Renal cortical epithelial cell (primary cell): ENCODE results near the gene PCGF3. TPM values are rescaled to one million over a fixed set of nuclear protein-coding genes. Genes with fewer than 3 reads are reported as not detected.
"Not testable (repeated sequence)": the region's sequence is repeated elsewhere in the genome, so short reads cannot be mapped to it uniquely, and the experiment has no call there.

Source experiments
- DNase-seq: peaks from one replicate; pipeline ENCODE4 v3.0.0-alpha.2; 2011; ENCODE audit warnings: low read depth
- total RNA-seq: library from RNA; depleted of rRNA; stranded (reverse); fragments of >200 nt; gene quantifications from 2 replicates; pipeline ENCODE4 v1.2.3, GENCODE V29; 2014

The PCGF3 gene
- total RNA-seq, 1 donor from 2014 or later, result 86.6 TPM

DNA sequence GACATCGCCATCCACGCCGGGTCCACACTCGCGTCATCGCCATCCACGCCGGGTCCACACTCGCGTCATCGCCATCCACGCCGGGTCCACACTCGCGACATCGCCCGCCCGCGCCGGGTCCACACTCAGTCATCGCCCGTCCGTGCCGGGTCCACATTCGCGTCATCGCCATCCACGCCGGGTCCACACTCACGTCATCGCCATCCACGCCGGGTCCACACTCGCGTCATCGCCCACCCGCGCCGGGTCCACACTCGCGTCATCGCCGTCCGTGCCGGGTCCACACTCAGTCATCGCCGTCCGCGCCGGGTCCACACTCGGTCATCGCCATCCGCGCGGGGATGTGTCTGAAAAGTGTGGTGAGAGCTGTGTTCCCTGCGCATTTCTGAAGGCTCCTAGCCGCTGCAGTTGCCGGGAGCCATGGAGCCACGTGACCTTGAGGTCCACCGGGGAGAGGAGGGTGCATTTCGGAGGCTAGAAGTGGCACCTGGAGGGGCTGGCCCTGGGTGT, 17.3 kb downstream of the PCGF3 start:
- DNase-seq, result no peak

DNA sequence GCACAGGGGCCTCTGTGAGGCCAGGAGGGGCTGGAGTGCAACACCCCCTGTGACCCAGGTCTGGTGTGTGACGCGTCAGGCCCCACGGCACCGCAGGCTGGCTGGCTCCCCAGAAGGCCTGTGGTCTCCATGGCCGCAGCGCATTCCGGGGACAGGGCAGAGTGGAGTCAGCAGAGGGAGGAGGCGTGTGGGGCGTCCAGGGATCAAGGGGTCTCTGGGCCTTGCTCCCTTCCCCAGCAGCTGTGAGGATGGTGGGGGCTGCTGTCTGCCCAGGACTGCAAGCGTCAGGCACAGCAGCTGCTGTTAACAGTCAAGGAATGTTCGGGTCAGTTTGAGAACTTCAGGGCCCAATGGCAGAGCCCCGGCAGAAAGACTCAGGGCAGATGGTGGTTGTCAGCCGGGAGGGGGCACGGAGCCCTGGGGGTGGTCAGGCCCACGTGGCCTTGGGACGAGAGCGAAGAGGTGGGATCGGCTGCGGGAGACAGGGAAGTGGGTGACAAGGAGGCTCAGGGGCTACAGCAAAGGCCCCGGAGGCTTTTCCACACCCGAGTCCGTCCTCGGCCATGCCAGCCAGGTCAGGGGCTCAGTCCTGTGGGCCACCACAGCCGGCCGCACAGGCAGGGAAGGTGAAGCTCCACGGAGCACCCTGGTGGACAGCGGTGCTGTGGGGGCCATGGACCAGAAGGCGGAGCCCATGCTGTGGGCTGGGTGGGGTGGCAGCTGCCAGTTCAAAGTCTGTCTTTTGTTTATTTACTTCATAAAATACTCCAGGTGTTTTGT, 18.3 kb downstream of the PCGF3 start:
- no peak for DNase-seq

DNA sequence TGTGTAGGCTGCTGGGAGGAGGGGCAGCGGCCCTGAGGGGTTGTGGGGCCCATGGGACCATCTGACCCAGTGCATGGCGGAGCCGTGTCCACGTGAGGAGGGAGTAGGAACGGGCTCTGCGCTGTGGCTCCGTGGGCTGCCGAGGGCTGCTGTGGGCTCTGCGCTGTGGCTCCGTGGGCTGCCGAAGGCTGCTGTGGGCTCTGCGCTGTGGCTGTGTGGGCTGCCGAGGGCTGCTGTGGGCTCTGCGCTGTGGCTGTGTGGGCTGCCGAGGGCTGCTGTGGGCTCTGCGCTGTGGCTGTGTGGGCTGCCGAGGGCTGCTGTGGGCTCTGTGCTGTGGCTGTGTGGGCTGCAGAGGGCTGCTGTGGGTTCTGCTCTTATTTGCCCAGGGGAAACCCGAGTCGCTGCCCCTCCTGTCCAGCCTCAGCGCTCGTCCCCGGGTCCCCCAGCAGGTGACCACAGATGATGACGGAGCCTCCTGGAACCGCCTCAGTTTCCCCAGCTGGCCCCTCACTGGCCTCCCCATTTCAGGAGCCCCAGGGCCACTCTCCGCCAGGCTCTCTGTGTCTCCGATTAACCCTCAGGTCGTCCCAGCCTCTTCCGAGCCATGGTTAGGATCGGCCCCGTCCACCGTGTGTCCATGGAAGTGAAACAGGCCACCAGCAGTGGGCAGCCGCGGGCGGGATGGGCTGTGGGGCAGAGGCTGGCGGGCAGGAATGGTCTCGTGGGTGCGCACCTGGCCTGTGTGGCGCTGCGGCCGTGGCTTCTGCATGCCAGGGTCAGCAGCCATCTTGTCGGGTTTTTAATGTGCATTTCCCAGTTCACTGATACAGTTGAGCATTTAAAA, 20.0 kb downstream of the PCGF3 start:
- DNase-seq, result no peak

DNA sequence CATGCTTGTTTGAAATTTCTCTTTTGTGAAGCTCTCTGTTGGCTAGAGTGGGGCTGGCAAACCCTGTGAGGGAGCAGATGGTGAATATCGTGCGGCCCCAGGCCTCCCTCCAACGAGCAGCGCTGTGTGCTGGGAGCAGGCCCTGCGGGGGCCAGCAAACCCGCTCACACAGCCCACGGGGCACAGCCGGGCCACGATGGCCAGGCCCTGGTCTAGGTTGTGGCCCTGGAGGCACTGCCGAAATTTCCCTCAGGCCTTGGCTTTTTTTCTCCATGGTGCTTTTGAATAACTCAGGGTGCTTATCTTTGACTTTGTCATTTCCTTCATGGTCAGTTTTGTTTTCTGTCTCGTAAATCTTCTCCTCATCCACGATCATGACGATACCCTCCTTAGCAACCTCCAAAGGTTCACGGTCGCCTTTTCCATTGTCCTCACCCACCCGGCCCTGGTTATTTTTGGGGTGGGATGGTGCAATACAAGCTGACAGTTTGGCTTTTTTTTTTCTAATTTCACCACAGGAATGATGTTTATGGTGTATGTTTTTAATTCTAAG, 20.7 kb downstream of the PCGF3 start:
- DNase-seq, result no peak

DNA sequence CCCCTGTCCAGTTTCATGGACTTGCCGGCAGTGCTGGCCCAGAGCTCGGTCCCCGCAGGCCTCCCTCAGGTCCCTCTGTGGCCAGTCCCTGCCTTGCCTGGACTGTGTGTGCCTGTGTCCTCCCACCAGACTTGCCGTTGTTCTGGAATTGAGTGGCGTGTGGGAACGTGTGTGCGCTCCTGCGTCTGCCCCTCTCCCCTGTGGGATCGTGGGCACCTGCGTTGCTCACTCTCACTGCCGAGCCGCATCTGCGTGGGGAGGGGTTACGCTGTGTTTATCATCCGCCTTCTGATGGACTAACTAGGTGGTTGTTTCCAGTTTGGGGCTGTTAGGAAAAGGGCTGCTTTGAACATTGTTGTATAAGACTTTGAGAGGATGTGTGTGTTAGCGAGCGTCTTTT, 21.2 kb downstream of the PCGF3 start:
- DNase-seq, result no peak

DNA sequence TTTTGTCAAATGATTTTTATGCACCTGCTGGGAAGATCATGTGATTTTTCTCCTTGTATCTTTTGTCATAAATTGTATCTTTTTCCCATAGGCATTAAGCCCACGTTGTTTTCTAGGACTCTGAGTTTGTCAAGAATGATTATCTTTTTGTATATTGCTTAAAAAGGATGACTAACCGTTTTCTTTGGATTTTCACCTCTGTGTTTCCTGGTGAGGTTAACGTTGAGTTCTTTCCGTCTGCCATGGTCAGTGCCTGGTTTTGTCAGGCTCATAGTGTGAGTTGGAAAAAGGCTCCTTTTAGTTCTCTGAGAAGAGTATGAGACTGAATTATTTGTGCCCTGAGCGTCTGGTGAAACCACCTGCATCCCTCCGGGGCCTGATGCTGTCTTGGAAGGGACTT, 21.9 kb downstream of the PCGF3 start:
- DNase-seq, result peak; percentile 36

DNA sequence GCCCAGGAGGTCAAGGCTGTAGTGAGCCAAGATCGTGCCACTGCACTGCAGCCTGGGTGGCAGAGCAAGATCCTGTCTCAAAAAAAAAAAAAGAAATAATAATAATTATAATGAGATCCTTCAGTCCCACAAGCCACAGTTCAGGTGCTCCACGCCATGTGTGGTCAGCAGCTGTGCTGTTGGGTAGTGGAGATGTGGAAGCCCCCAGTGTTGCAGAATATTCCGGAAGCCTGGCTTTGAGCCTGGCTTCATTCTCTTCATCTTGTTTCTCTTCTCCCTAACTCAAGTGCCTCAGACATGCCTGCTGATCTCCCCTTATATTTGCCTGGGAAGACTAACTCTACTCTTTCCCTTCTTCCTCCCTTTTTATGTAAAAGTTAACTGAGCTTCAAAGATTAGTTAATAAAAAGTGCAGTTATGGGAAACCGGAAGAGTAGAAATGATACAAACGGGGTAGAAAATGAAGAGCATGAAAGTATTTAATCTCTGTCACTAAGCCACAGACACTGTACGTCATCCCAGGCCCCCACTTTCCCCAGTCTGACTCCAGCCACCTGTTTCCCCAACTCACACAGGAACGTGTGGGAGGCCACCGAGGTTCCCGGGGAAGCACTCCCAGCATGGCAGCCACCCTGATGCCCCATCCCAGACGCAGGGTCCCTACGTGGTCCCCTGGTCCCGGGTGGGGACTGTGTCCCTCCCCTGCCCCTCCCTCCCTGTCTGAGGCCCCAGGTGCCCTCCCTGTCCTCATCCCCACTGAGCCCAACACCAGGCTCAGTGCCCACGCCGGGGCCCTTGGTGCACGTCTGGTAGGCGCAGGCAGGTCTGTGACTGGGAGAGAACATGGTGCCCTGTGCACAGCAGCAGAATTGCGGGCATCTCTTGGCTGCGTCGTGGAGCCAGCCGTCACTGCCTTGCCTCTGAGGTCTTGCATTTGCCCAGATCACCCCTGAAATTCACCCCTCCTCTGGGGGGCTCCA, 24.0 kb downstream of the PCGF3 start:
- no peak for DNase-seq

DNA sequence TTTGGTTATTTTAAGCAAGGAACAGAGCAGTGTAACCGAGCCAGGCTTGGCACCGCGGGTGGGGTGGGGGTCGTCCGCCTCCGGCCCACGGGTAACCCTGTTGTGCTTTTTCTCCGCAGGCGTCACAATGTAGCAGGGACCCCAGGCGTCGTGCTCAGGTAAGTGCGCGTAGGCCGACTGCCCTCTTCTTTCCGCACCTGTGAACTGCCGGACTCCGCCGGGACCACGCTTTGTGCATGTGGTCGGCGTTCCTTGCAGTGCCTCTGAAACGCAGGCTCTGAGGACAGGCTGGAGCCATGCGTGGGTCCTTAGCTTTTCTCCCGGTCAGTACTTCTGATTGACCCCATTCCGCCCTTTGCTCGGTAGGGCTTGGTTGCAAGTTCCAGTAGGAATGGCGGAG, 24.9 kb downstream of the PCGF3 start:
- no peak for DNase-seq

DNA sequence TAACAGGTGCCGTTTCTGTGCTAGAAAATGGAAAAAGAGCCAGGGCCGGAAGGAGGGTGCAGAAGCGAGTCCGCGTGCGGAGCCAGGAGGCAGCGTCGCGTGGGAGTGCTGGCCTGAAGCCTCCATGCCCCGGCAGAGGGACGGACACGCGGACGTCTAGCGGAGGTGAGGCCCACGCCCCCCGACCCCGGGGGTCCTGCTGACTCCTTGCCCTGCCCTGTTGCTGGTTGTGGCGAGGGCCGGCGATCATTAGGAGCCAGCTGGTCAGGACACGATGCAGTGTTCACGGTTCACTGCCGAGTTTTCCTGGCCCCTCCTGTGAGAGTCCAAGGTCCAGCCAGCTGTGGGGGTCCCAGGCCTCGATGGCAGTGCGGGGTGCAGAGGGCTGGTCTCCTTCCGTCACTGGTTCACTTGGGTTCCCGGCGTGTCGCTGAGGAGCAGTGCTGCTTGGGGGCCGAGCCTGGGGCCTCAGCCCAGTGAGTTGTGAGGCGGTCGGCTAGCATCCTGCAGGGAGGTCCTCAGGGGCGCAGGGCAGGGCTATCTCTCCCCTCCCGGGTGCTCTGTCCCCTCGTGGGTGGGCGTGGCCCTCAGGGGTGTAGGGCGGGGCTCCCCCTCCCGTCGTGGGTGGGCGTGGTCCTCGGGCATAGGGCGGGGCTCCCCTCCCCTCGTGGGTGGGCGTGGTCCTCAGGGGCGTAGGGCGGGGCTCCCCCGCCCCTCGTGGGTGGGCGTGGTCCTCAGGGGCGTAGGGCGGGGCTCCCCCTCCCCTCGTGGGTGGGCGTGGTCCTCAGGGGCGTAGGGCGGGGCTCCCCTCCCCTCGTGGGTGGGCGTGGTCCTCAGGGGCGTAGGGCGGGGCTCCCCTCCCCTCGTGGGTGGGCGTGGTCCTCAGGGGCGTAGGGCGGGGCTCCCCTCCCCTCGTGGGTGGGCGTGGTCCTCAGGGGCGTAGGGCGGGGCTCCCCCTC, 25.6 kb downstream of the PCGF3 start:
- DNase-seq, result not testable (repeated sequence)

DNA sequence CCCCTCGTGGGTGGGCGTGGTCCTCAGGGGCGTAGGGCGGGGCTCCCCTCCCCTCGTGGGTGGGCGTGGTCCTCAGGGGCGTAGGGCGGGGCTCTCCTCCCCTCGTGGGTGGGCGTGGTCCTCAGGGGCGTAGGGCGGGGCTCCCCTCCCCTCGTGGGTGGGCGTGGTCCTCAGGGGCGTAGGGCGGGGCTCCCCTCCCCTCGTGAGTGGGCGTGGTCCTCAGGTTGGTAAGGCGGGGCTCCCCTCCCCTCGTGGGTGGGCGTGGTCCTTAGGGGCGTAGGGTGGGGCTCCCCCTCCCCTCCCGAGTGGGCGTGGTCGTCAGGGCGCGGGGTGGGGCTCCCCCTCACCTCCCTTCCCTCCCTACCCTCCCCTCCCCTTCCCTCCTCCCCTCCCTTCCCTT, 26.3 kb downstream of the PCGF3 start:
- not testable (repeated sequence) for DNase-seq

DNA sequence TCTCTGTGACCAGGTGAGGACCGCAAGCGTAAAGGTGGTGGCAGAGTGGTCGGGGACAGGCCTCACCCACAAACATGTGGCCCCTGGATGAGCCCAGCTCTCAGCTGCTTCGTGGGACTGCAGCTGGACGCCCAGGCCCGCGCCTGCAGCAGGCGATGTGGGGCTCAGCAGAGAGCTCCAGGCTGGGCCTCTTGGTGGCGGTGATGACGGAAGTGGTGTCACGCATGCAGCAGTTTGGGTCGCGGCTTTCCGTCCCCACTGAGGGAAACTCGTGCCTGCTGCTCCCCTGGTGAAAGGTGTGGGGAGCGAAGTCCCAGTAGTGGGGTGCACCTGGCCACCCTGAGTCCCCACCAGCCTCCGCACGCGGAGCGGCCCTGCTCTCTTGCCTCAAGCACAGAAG, 26.9 kb downstream of the PCGF3 start:
- no peak for DNase-seq

DNA sequence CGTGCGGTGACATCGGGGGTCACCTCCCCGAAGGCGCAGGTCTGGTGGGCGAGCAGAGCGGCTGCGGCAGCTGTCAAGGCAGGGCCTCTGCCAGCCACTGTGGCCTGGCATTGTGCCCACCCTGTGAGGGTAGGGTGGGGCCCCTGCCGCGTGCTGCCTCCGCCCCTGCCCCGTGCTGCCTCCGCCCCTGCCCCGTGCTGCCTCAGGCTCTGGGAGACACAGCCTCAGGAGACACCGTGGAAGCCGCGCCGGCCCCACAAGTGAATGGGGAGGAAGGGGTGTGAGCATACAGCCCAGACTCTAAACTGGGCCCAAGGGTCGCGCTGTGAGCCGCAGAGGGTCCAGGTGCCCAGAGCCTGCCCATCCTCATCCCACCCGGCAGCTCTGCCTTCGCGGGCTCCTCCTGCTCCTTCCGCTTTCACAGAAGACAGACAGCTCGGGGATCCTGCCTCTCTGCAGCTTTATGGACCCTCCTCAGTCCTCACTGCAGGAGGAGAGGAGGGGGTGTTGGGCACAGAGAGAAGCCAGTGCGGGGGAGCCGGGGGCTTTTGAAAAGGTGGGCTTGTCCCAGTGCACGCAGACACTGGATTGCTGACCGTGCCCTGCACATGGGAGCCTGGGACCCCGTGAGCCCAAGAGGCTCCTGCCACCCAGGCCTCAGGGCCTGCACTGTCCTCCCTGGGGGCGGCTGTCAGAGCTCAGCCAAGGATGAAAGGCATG, 27.4 kb downstream of the PCGF3 start:
- DNase-seq, result no peak

DNA sequence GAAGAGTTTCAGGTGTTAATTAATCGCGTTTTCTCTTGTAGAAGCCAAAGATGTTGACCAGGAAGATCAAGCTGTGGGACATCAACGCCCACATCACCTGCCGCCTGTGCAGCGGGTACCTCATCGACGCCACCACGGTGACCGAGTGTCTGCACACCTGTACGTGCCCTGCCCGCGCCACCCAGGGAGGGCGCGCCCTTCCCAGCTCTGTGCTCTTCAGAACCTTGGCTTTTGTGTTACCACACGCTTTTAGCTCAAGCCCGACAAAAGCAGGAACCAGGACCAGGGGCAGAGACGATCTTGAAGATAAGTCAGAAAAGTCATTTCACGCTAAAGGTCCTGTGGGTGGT, 28.0 kb downstream of the PCGF3 start:
- no peak for DNase-seq

DNA sequence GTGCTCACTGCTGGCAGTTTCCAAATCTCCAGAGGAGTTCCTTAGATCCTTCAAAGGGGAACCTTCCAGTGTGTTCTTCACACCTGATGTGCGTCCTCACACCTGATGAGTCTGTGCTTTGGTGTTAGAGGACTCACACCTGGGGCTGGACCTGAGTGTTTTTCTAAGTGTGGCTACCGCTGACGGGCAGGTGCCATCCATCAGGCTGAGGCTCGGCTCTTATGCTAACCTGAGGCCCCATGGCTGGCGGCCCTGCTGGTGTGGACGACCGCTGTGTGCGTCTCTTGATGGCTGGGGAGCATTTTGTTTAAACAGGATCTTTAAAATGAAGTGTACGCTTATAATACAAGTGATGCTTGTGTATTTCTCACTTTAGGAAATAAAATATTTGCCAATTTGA, 28.4 kb downstream of the PCGF3 start:
- DNase-seq, result no peak

DNA sequence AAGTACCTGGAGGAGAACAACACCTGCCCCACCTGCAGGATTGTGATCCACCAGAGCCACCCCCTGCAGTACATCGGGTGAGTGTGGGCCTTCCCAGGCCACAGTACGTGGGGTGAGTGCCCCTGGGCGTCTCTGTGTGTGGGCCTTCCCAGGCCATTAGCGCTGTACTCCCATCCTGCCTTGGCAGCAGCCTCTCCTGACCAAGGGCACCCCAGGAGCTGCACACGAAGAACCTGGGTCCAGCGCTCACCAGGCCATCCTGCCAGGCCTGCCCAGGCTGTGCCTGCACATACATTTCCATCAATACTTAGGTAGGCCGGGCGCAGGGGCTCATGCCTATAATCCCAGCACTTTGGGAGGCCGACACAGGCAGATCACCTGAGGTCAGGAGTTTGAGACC, 29.3 kb downstream of the PCGF3 start:
- DNase-seq, result no peak

DNA sequence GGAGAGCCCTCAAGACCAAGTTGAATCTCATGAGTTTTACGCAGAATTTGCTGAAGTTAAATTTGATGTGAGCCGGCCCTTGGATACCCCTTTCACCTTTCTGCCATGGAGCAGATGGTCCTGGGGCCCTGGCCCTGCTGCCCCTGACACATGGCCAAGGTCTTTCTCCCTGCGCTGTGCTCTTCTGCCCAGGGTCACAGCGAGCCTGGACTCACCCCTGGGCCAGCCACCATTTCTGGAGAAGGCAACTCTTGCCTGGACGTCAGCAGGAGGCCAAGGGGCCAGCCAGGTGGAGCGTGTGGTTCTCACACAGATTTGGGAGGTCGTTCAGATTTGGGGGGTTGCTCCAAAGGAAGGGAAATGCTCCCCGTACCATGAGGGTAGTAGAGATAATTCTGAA, 30.0 kb downstream of the PCGF3 start:
- no peak for DNase-seq

DNA sequence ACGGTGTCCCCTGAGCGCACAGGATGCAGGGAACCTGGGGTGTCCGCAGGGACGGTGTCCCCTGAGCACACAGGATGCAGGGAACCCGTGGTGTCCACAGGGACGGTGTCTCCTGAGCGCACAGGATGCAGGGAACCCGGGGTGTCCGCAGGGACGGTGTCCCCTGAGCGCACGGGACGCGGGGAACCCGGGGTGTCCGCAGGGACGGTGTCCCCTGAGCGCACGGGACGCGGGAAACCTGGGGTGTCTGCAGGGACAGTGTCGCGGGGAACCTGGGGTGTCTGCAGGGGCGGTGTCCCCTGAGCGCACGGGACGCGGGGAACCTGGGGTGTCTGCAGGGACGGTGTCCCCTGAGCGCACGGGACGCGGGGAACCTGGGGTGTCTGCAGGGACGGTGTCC, 30.9 kb downstream of the PCGF3 start:
- not testable (repeated sequence) for DNase-seq

DNA sequence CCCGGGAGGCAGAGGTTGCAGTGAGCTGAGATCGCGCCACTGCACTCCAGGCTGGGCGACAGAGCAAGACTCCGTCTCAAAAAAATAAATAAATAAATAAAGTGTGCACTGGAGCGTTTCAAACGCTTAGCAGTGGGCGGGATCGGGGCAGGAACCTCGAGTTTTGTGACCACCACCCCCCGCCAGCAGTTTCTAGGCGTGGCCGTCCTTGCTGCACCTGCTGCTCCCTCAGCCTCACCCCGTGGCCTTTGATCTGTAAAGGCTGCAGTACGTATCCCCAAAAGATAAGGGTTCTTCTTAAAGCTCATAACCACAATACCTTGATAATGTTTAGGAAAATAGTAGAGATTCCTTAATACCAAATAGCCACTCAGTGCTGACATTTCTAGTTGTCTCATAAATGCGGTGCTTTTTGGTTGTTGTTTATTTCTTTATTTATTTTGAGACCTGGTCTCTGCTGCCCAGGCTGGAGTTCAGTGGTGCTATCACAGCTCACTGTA, 33.2 kb downstream of the PCGF3 start:
- DNase-seq, result no peak

DNA sequence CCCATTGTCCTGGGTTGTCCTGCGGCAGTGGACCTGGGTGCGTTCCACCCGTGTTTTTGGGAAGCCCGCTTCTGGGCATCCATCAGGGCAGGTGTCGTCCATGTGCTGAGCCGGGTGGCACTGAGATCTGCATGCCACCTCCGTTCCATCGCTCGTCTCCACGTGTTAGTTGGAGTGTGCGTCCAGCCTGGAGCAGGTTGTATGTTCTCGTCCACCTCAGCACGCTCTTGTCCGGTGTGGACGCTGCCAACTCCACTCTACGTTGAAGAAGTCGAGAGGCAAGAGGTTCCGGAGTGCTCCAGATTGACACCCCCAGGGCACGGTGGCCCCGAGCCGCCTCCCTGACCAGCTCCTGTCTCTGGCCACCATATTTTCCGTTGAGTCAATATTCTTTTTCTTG, 33.9 kb downstream of the PCGF3 start:
- no peak for DNase-seq

DNA sequence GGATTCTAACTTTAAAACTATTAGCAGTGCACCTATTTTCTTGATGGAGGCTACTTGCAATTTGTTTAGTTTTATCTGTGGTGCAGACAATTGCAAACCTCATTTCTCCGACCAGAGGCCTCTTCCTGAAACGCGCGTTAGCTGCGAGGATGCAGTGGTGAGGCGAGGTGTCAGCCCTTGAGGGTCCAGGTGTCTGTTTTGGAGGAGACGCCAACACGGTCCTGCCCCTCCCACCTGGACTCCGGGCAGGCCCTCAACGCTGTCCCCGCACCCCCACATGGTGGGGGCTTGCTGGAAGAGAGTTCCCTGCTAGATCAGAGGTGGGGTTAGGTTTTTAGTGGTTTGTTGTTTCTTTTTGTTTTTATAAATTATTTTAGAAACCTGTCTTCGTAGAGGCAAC, 34.4 kb downstream of the PCGF3 start:
- no peak for DNase-seq
